Putamen (tissue), 1 donor: ENCODE data around the gene RAB10.
"Not testable (repeated sequence)": the region's sequence is repeated elsewhere in the genome, so short reads cannot be mapped to it uniquely, and the experiment has no call there.

ENCODE experiments used
- DNase-seq: peaks from one replicate; pipeline ENCODE4 v3.0.0-alpha.2; 2016; ENCODE audit warnings: low spot score

RAB10 gene

DNA sequence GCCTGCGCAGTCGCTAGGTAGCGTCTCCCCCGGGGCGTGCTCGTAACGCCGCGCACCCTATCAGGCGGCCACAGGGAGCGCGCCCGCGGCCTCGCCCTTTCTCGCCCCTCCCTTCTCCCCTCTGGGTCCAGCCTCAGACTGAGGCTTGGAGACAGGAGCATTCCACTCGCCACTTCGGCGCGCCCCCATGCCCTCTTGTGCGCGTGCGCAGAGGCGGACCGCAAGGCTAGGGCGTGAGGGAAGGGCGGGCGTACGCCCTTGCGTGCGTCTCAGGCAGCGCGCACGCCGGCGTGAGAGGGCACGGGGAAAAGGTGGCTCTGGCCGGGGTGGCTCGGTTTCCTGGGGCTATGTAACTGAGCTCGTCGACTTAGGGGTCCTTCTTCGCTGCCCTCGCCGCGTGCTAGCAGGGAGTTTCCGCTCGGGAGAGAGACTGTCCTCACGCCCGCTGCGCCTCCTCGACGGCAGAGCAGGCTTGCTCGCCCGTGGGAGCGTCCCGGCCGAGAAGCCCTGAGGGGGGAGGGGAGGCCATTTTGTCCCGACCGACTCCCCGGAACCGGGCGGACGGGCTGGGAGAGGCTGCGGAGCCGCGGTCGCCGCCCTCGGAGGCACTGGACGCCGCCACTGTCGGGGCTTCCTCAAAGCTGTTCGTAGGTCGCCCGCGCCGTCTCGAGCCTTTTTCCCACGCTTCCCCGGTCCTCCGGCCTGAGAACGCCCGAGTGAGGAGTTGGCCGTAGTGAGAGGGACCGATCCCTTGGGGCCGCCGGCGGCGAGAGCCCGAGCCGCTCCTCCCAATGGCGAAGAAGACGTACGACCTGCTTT lies at the start of gene RAB10:
TSS of gene RAB10 (plus strand) at position 267 of the 819 bp plus-strand sequence. CDS start at position 792, 525 bp downstream.
- DNase-seq = peak; percentile 99

- no peak for DNase-seq
Observed at GRCh38 chr2:25988134-25988533, 45.8 kb upstream of the RAB10 start.

DNA sequence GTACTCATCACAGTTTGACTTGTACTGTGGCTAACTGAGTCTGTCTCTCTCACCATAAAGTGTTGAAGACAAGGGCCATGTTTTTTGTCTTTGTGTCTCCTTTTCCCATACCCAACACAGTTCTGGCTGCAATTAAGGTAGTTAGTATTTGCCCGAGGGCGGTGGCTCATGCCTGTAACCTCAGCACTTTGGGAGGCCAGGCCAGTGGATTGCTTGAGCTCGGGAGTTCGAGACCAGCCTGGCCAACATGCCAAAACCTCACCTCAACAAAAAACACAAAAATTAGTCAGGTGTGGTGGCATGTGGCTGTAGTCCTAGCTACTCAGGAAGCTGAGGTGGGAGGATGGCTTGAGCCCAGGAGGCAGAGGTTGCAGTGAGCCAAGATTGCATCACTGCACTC lies 44.7 kb upstream of the RAB10 start:
- DNase-seq = no peak

- DNase-seq = no peak
Observed at GRCh38 chr2:25991965-25992364, 41.9 kb upstream of the RAB10 start.

GRCh38 chr2:25992556-25992955 lies 41.3 kb upstream of the RAB10 start:
- no peak for DNase-seq

- no peak for DNase-seq
Observed at GRCh38 chr2:25993049-25993448, 40.8 kb upstream of the RAB10 start.

DNA sequence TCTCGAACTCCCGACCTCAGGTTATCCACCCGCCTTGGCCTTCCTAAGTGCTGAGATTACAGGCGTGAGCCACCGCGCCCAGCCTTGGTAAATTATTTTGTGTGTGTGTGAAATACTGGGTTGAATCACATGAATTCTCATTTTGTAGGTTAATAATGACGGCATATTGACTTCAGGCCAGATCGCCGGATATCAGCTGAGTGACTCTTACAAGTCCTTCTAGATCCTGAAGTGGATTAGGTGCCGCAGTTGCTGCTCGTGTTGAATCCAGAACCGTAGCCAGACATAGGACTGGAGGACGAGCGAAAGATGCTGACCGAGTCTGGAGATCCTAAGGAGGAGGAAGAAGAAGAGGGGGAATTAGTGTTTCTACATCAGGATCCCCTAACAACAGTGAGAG lies 39.4 kb upstream of the RAB10 start:
- DNase-seq = no peak

DNA sequence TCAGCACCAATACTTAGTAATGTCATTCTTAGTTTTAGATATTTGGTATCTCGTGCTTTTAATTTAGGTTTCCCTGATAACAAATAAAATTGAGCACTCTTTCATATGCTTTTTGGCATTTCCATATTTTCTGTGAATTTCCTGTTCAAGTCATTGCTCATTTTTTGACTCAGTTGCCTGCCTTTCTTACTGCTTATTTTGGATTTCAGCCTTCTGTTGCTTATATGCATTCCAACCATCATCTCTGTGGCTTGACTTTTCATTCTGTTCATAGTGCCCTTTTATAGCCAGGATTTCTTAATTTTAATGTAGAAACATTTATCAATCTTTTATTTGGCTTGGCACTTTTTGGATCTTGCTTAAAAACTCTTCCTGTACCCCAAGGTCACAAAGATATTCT lies 37.0 kb upstream of the RAB10 start:
- DNase-seq = no peak

DNA sequence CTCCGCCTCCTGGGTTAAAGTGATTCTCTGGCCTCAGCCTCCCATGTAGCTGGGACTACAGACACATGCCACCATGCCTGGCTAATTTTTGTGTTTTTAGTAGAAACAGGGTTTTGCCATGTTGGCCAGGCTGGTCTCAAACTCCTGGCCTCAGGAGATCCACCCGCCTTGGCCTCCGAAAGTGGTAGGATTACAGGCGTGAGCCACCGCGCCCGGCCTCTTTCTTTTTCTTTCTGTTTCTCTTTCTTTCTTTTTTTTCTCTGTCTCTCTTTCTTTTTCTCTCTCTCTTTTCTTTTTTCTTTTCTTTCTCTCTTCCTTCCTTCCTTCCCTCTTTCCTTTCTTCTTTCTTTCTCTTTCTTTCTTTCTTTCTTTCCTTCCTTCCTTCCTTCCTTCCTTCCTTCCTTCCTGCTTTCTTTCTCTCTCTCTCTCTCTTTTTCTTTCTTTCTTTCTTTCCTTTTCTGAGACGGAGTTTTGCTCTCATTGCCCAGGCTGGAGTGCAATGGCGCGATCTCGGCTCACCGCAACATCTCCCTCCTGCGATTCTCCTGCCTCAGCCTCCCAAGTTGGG lies 35.0 kb upstream of the RAB10 start:
- DNase-seq = not testable (repeated sequence)

GRCh38 chr2:25999406-25999805 lies 34.5 kb upstream of the RAB10 start:
- DNase-seq = not testable (repeated sequence)

DNA sequence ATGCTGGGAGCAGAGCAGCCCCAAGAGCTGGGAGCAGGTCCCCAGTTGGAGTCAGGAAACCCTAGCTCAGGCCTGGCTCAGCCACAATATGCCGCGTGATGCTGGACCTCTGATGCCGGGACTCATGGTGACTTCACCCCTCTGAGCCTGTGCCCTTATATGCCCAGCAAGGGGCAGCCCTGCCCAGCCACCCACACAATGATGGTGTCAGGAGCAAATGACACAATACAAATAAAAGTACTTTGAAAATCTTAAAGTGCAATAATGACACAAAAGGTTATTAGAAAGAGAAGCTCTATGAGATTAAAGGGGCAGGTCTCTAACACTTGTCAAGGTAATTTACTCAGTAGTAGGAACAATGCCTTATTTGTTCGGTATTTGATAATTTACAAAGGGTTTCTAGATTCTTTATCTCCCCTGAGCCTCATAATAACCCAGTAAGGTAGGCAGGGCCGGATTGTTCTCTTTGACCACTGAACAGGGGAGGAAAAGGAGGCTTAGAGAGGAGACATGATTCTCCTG lies 33.3 kb upstream of the RAB10 start:
- DNase-seq = peak; percentile 72

- peak; percentile 84 for DNase-seq
Observed at GRCh38 chr2:26001743-26002351, 32.0 kb upstream of the RAB10 start.

DNA sequence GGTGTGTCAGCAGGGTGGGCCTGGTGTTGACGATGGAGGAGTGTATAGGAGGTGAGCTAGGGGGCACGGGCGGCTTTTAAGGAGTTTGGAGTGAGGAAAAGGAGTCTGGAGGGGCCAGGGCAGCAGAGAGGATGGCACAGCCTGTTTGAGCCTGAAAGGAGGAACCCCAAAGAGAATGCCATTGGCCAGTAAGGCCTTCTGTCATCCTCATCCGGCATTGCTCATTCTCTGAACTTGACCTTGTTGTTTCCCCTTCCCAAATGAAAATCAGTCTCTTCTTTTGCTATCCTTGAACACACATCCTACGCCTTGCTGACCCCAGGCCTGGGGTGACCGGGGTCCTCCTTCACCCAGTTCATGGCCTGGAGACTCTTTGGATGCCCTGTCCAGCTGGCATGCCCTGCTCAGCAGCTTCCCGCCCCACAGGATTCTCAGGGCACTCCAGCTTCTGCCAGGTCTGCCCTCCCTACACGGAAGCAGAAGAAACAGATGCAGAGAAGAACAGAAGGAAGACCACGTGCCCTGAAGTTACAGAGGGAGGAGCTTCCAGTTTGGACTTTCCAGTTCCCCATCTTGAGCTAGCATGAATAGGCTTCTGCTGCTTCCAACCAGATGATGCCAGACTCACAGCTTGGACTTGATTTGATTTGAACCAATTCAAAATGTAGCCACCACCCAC lies 31.1 kb upstream of the RAB10 start:
- no peak for DNase-seq

DNA sequence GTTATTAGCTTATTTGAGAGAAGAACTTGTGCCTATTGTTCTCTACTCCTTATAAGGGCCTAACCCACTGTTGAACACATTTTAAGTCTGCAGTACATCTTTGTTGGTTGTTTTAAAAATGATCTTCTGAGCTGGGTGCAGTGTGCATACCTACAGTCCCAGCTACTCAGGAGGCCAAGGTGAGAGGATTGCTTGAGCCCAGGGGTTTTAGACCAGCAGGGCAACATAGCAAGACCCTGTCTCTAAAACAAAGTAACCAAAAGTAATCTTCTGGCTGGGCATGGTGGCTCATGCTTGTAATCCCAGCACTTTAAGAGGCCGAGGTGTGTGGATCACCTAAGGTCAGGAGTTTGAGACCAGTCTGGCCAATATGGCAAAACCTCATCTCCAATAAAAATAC lies 25.8 kb upstream of the RAB10 start:
- DNase-seq = no peak

DNA sequence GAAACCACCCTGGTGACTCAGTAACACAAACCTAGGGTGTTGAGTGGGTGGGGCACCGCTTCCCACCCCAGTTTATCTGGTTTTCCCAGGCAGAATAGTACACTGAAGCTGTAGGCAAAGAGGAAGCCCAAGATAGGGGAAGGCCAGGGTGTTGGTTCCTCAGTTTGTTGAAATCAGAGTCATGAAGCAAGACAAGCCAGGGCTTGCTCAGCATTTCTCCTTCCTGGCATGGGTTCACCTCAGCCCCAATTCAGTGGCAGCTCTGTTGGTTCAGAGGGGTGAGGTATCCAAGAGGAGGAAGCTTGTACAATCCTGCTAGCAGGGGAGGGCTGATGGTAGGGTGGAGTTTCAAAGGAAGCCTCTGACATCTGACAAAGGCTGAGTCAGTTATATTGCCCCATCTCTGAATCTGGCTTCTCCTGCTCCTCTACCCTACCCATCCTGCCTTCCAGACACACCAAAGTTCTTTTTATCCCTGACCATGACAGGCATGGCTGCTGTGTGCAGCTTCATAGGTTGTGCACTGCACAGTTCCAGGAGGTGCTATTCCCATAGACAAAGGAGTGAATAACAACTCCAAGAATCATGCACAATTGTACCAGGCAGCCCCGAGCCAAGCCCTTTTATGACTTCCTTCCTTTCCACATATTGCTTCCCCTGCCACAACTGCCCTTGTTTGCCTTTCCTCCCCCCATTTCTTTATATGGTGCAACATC lies 24.9 kb upstream of the RAB10 start:
- DNase-seq = peak; percentile 63

DNA sequence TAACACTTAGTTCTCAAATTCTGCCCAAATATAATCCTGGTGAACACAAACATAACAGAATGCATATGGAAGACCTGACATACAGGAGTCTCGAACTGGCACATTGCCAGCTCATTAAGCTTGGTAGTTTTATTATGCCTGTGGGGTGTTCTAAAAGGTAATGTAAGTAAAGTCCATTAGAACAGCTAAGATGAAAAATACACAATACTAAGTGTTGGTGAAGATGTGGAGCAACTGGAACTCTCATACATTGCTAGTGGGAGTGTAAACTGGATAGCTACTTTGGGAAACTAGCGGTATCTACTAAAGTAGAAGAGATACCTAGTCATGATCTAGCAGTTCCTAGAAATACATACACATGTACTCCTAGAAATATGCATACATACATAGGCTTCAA lies 24.3 kb upstream of the RAB10 start:
- DNase-seq = no peak

DNA sequence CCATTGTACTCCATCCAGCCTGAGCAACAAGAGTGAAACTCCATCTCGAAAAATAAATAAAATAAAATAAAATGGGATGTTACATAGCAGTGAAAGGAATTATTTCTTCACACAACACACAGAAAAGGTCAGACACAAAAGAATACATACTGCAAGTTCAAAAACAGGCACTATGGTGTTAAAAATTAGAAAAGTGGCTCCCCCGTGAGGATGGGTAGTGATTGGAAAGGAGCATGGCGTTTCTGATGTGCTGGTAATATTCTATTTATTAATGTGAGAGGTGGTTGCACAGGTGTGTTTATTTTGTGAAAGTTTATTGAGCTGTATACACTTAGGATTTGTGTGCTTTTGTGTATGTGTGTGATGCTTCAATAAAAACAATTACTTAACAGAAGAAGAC lies 22.9 kb upstream of the RAB10 start:
- no peak for DNase-seq

- DNase-seq = no peak
Observed at GRCh38 chr2:26011609-26011989, 22.3 kb upstream of the RAB10 start.

- DNase-seq = no peak
Observed at GRCh38 chr2:26011990-26012856, 21.7 kb upstream of the RAB10 start.

GRCh38 chr2:26013668-26014067 lies 20.2 kb upstream of the RAB10 start:
- no peak for DNase-seq
